Adrenal gland (tissue), 12 donors: ENCODE results near the gene MYCBPAP. TPM values are rescaled to one million over a fixed set of nuclear protein-coding genes. Genes with fewer than 3 reads are reported as not detected.

Source experiments
- DNase-seq, 7 donors: peaks; one replicate each; pipeline ENCODE4 v3.0.0-alpha.2; 2019 to 2020
- H3K27ac ChIP-seq, 5 donors: fragments of 200-600 bp; sonication (generic) in 4 of 5; 1 replicate in 3 of 5; 2 replicates in 2 of 5; pipeline versions ENCODE4 v1.5.1 to v1.8.0; 2016 to 2020; ENCODE audit warnings: mild to moderate bottlenecking in 1 of 5
- H3K27me3 ChIP-seq: fragments of 200-600 bp; 2 replicates; pipeline ENCODE4 v1.8.0; 2021
- H3K36me3 ChIP-seq, 2 donors: fragments of 200-600 bp; replicated peaks in 1 of 2; 1 replicate in 1 of 2; 2 replicates in 1 of 2; pipeline versions ENCODE4 v1.5.1 to v1.8.0; 2018 to 2022
- H3K4me1 ChIP-seq, 2 donors: fragments of 200-600 bp; replicated peaks in 1 of 2; 1 replicate in 1 of 2; 2 replicates in 1 of 2; pipeline versions ENCODE4 v1.5.1 to v1.8.0; 2018 to 2021
- H3K4me3 ChIP-seq, 4 donors: fragments of 200-600 bp; sonication (generic) in 3 of 4; one replicate each; pipeline ENCODE4 v1.5.1; 2016 to 2018
- H3K9me3 ChIP-seq, 3 donors: fragments of 200-600 bp; sonication (generic) in 1 of 3; replicated peaks in 1 of 3; 1 replicate in 2 of 3; 2 replicates in 1 of 3; pipeline versions ENCODE4 v1.5.1 to v1.8.0; 2016 to 2021
- POLR2A ChIP-seq, 2 donors: fragments of 450-650 bp; IDR thresholded peaks; one replicate each; pipeline ENCODE4 v1.6.1; 2017; ENCODE audit warnings: antibody characterized with exemption in 2 of 2, mild to moderate bottlenecking in 2 of 2, moderate library complexity in 1 of 2
- WGBS, 4 donors: extraction: QIAGEN DNeasy Blood & Tissue Kit in 2 of 4; methylation state at CpG; one replicate each; pipeline versions ENCODE4 v1.1.5 to v1.1.7; 2013 to 2017; 5-methylcytosine and 5-hydroxymethylcytosine counted together
- intact Hi-C, 2 donors: fragments of 100-400 bp; cut with DNase I; formaldehyde crosslinking; loops; one replicate each; pipeline versions ENCODE4 v1.14.1 to v1.15.0; 2022 to 2023
- polyA plus RNA-seq, 3 donors: library from polyadenylated mRNA; stranded (reverse); fragments of 200-250 nt in 2 of 3; fragments of 350-450 nt in 1 of 3; fragmentation: Illumina TruSeq in 1 of 3; extraction: RNeasy Lipid Tissue Mini Kit (QIAGEN cat#74804) in 1 of 3; gene quantifications; one replicate each; pipeline ENCODE4 v1.2.3, GENCODE V29; 2013 to 2014
- total RNA-seq, 9 donors: library from RNA; depleted of rRNA in 4 of 9; stranded (reverse); fragments of >200 nt in 4 of 9; fragments of 120-200 nt in 1 of 9; fragmentation: NEBNext Ultra II Directional in 1 of 9; extraction: Animal tissue kit (Norgen Biotek cat#: 25700) in 1 of 9; gene quantifications; one replicate each; pipeline versions ENCODE4 v1.1.0 to v1.2.4, GENCODE V29; 2013 to 2023
- TF ChIP-seq, protein P1 (sequence below), 6 experiments: fragments of 450-650 bp in 4 of 6; fragments of 200-600 bp in 2 of 6; sonication (generic) in 1 of 6; IDR thresholded peaks; 1 replicate in 5 of 6; 2 replicates in 1 of 6; pipeline versions ENCODE4 v1.5.1 to v1.8.0; 2016 to 2021; ENCODE audit warnings: antibody characterized with exemption in 6 of 6, mild to moderate bottlenecking in 2 of 6, moderate library complexity in 1 of 6
- donor health status: healthy with polysubstance abuse.
- donor health status: Bipolar disorder and iron deficiency.
- donor health status: DM: yes; HTN: yes; CAD: no.
- donor health status: DM: no; HTN: no; CAD: no.
- donor health status: DM: no; HTN: no; CAD: no.
- donor health status: DM: yes; HTN: yes; CAD: no.

The MYCBPAP gene
- total and polyA plus RNA-seq, 12 donors: 0.12 to 8.9 (median 2.3) TPM; not detected in 1

DNA sequence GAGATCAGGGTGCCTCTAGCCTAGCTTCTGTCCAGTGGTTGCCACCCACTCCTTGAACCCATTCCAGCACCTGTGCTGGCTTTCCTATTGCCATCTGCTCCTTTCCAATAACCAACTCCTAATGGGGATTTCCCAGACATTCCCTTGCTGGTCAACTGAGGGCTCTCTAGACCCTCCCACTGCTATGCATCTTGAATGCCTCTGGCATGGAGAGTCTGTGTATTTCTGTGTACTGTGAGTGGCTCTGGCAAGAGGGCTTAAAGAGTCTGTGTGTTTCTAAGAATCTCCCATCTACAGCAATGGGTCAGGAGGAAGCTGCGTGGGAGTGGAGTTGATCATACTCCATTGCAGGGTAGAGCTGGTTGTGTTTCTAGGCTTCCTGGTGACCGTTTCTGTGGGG is 13.3 kb downstream of the MYCBPAP start:
- WGBS, 4 donors: 81 to 86% (median 84%) methylated on average over 2 of the region's 2 CpGs
- intact Hi-C loops: no loop called here
- DNase-seq: no peak
- no peaks in the 10 kb centered on the region for H3K9me3 ChIP-seq
- H3K4me3 ChIP-seq: no peak overlapping the region
- no peak overlapping the region for H3K27ac ChIP-seq
- TF ChIP-seq, protein P1, sequence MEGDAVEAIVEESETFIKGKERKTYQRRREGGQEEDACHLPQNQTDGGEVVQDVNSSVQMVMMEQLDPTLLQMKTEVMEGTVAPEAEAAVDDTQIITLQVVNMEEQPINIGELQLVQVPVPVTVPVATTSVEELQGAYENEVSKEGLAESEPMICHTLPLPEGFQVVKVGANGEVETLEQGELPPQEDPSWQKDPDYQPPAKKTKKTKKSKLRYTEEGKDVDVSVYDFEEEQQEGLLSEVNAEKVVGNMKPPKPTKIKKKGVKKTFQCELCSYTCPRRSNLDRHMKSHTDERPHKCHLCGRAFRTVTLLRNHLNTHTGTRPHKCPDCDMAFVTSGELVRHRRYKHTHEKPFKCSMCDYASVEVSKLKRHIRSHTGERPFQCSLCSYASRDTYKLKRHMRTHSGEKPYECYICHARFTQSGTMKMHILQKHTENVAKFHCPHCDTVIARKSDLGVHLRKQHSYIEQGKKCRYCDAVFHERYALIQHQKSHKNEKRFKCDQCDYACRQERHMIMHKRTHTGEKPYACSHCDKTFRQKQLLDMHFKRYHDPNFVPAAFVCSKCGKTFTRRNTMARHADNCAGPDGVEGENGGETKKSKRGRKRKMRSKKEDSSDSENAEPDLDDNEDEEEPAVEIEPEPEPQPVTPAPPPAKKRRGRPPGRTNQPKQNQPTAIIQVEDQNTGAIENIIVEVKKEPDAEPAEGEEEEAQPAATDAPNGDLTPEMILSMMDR (IDR thresholded peaks at IDR 0.05): no peak
- H3K27me3 ChIP-seq: no peaks in the 10 kb centered on the region
- H3K4me1 ChIP-seq: peaks cover 7% of the 10 kb centered on the region in 2 donors
- H3K36me3 ChIP-seq: no peaks in the 10 kb centered on the region

DNA sequence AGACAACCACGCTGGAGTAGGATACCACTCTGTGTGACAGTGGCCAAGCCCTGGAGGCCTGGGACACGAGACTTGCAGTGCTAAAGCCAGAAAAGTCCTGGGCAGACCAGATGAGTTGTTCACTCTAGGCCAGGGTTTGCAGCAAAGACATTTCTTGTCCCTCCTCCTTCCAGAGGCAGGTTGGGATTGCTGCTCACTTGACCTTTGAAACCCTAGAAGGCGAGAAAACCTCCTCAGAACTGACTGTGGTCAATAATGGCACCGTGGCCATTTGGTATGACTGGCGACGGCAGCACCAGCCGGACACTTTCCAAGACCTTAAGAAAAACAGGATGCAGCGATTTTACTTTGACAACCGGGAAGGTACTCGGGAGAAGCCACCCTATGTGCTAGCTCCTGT is 14.5 kb downstream of the MYCBPAP start:
- Histone ChIP-seq H3K4me1 (peaks cover 7% of the 10 kb centered on the region in 2 donors), H3K4me3 (no peak overlapping the region), H3K27me3 (no peaks in the 10 kb centered on the region), H3K27ac (no peak overlapping the region), H3K9me3 (no peaks in the 10 kb centered on the region), H3K36me3 (no peaks in the 10 kb centered on the region)
- intact Hi-C loops: no loop called here
- DNase-seq: no peak
- TF ChIP-seq, protein P1 (IDR thresholded peaks at IDR 0.05): no peak
- TF ChIP-seq POLR2A (IDR thresholded peaks at IDR 0.05): no peak
- 90 to 98% (median 95%) methylated on average over 10 of the region's 10 CpGs for WGBS, 4 donors

DNA sequence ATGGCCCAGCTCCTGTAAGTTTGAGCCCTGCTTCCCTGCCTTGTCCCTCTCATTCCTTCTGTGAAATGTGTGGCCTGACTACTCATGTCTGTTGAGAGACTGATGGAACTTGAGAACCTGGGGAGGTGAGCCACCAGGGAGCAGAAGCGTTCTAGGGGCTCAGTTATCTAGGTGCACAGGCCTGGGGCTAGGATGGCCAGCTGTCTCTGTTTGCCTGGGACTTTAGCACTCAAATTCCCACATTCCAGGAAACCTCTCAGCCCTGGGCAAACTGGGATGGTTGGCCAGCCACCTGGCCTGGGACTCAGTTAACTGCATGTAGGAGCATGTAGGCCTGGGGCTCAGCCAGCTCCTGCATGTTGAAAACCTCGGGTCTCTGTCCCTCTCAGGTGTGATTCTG is 15.0 kb downstream of the MYCBPAP start:
- H3K4me1 ChIP-seq: peaks cover 7% of the 10 kb centered on the region in 2 donors

DNA sequence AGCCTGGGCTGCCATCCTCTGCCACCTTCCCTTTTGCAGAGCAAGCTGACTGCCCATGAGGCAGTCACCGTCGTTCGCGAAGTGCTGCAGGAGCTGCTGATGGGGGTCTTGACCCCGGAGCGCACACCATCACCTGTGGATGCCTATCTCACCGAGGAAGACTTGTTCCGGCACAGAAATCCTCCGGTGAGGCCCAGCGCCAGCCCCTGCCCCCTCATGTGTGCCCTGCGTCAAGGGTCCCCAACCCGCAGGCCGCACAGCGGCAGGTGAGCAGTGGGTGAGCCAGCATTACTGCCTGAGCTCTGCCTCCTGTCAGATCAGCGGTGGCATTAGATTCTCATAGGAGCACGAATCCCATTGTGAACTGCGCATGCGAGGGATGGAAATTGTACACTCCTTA is 16.6 kb downstream of the MYCBPAP start:
- 90 to 94% (median 93%) methylated on average over 13 to 18 of the region's 18 CpGs for WGBS, 4 donors
- no peaks in the 10 kb centered on the region for H3K36me3 ChIP-seq
- no peaks in the 10 kb centered on the region for H3K4me1 ChIP-seq
- H3K9me3 ChIP-seq: no peaks in the 10 kb centered on the region
- no peaks in the 10 kb centered on the region for H3K27me3 ChIP-seq
- DNase-seq: no peak
- intact Hi-C loops: no loop called here
- TF ChIP-seq, protein P1 (IDR thresholded peaks at IDR 0.05): no peak
- no peak for TF ChIP-seq POLR2A (IDR thresholded peaks at IDR 0.05)
- H3K4me3 ChIP-seq: no peak overlapping the region
- no peak overlapping the region for H3K27ac ChIP-seq

More for the DNA sequence above, 15.0 kb downstream of the MYCBPAP start:
- DNase-seq: no peak
- Histone ChIP-seq H3K9me3 (no peaks in the 10 kb centered on the region), H3K27ac (no peak overlapping the region), H3K36me3 (no peaks in the 10 kb centered on the region), H3K27me3 (no peaks in the 10 kb centered on the region), H3K4me3 (no peak overlapping the region)
- WGBS, 4 donors: 79 to 94% (median 90%) methylated on average over 2 of the region's 2 CpGs
- intact Hi-C loops: no loop called here
- TF ChIP-seq POLR2A (IDR thresholded peaks at IDR 0.05): no peak
- TF ChIP-seq, protein P1 (IDR thresholded peaks at IDR 0.05): no peak
